Peyer's patch (tissue), 4 donors: ENCODE data around the gene AKIRIN2. TPM values are rescaled to one million over a fixed set of nuclear protein-coding genes. Genes with fewer than 3 reads are reported as not detected.
A peak's percentile ranks its signal among the peaks of the same experiment; 100 is the strongest.

Experiments used
- DNase-seq, 3 donors: peaks; one replicate each; pipeline ENCODE4 v3.0.0-alpha.2; 2017 to 2019
- H3K27ac ChIP-seq, 4 donors: fragments of 200-600 bp; sonication (generic); one replicate each; pipeline ENCODE4 v1.5.1; 2016 to 2019
- H3K27me3 ChIP-seq, 2 donors: fragments of 200-600 bp; sonication (generic); one replicate each; pipeline ENCODE4 v1.5.1; 2019
- H3K36me3 ChIP-seq, 3 donors: fragments of 200-600 bp; sonication (generic); one replicate each; pipeline ENCODE4 v1.5.1; 2016 to 2019
- H3K4me1 ChIP-seq, 4 donors: fragments of 200-600 bp; sonication (generic); one replicate each; pipeline ENCODE4 v1.5.1; 2016 to 2019
- H3K4me3 ChIP-seq, 4 donors: fragments of 200-600 bp; sonication (generic); 1 replicate in 3 of 4; 2 replicates in 1 of 4; pipeline ENCODE4 v1.5.1; 2016 to 2019; ENCODE audit warnings: mild to moderate bottlenecking in 1 of 4
- H3K9me3 ChIP-seq, 4 donors: fragments of 200-600 bp; sonication (generic); one replicate each; pipeline ENCODE4 v1.5.1; 2016 to 2019; ENCODE audit warnings: mild to moderate bottlenecking in 1 of 4
- CTCF ChIP-seq, 6 experiments: fragments of 450-650 bp in 4 of 6; fragments of 200-600 bp in 2 of 6; sonication (generic) in 1 of 6; IDR thresholded peaks; one replicate each; pipeline ENCODE4 v1.5.1; 2017 to 2019; ENCODE audit warnings: antibody characterized with exemption in 6 of 6, mild to moderate bottlenecking in 3 of 6, moderate library complexity in 1 of 6
- POLR2A ChIP-seq, 2 donors: fragments of 450-650 bp; IDR thresholded peaks; one replicate each; pipeline ENCODE4 v1.5.1; 2017; ENCODE audit warnings: antibody characterized with exemption in 2 of 2, mild to moderate bottlenecking in 2 of 2, moderate library complexity in 2 of 2
- total RNA-seq, 4 donors: library from RNA; depleted of rRNA; stranded (reverse); fragments of >200 nt; gene quantifications; one replicate each; pipeline ENCODE4 v1.1.0, GENCODE V29; 2016

The AKIRIN2 gene
- total RNA-seq, 4 donors from 2014 or later, result 24.6 to 38.2 (median 28.3) TPM

- no peak for TF ChIP-seq CTCF (IDR thresholded peaks at IDR 0.05)
- no peak for DNase-seq
- Histone ChIP-seq H3K27ac (no peak overlapping the region), H3K4me1 (peaks cover 0 to 3% (median 1%) of the 10 kb centered on the region in 4 donors), H3K36me3 (no peaks in the 10 kb centered on the region), H3K9me3 (no peaks in the 10 kb centered on the region), H3K4me3 (no peak overlapping the region), H3K27me3 (no peaks in the 10 kb centered on the region)
These were observed 39.1 kb upstream of the AKIRIN2 start for GRCh38 chr6:87741001-87741650.

- no peak overlapping the region for H3K27ac ChIP-seq
These were observed 36.7 kb upstream of the AKIRIN2 start for GRCh38 chr6:87738744-87739143.

GRCh38 chr6:87738000-87738399 is 36.0 kb upstream of the AKIRIN2 start:
- H3K27ac ChIP-seq, result no peak overlapping the region
- no peaks in the 10 kb centered on the region for H3K27me3 ChIP-seq
- TF ChIP-seq CTCF (IDR thresholded peaks at IDR 0.05), result no peak
- no peak for TF ChIP-seq POLR2A (IDR thresholded peaks at IDR 0.05)
- no peaks in the 10 kb centered on the region for H3K36me3 ChIP-seq
- no peak for DNase-seq
- H3K9me3 ChIP-seq, result no peaks in the 10 kb centered on the region
- H3K4me3 ChIP-seq, result no peak overlapping the region
- H3K4me1 ChIP-seq, result peaks cover 0 to 3% (median 1%) of the 10 kb centered on the region in 4 donors

More at GRCh38 chr6:87738744-87739143, 36.7 kb upstream of the AKIRIN2 start:
- no peak overlapping the region for H3K4me3 ChIP-seq
- no peaks in the 10 kb centered on the region for H3K27me3 ChIP-seq
- TF ChIP-seq CTCF (IDR thresholded peaks at IDR 0.05) (no peak), POLR2A (IDR thresholded peaks at IDR 0.05) (no peak)
- no peak for DNase-seq
- H3K9me3 ChIP-seq, result no peaks in the 10 kb centered on the region
- peaks cover 0 to 3% (median 1%) of the 10 kb centered on the region in 4 donors for H3K4me1 ChIP-seq
- H3K36me3 ChIP-seq, result no peaks in the 10 kb centered on the region

- Histone ChIP-seq H3K4me3 (no peak overlapping the region), H3K9me3 (no peaks in the 10 kb centered on the region), H3K27me3 (no peaks in the 10 kb centered on the region), H3K36me3 (no peaks in the 10 kb centered on the region), H3K27ac (no peak overlapping the region), H3K4me1 (peaks cover 0 to 9% (median 5%) of the 10 kb centered on the region in 4 donors)
- TF ChIP-seq CTCF (IDR thresholded peaks at IDR 0.05) (no peak), POLR2A (IDR thresholded peaks at IDR 0.05) (no peak)
- DNase-seq, result no peak
These were observed 34.9 kb upstream of the AKIRIN2 start for GRCh38 chr6:87736809-87737540.

GRCh38 chr6:87731818-87732661 is 30.0 kb upstream of the AKIRIN2 start:
- Histone ChIP-seq H3K4me1 (peaks cover 0 to 30% (median 3%) of the 10 kb centered on the region in 4 donors), H3K27me3 (no peaks in the 10 kb centered on the region), H3K4me3 (no peak overlapping the region), H3K9me3 (no peaks in the 10 kb centered on the region), H3K36me3 (no peaks in the 10 kb centered on the region), H3K27ac (peak overlapping the region; percentile 37 to 76 (median 59))
- peak; percentile 59 to 94 (median 85) for DNase-seq
- TF ChIP-seq CTCF (IDR thresholded peaks at IDR 0.05), result no peak
- no peak for TF ChIP-seq POLR2A (IDR thresholded peaks at IDR 0.05)
